H9 (cell line): ENCODE data around the gene NT5DC3. TPM values are rescaled to one million over a fixed set of nuclear protein-coding genes. Genes with fewer than 3 reads are reported as not detected.

Source experiments
- DNase-seq: peaks from one replicate; pipeline ENCODE4 v3.0.0-alpha.2; 2017
- H2AFZ ChIP-seq: one replicate; pipeline ENCODE4 v1.6.1; 2013; ENCODE audit warnings: mild to moderate bottlenecking, low read length, control low read depth, moderate library complexity
- H2AK5ac ChIP-seq: 2 replicates; pipeline ENCODE4 v1.6.1; 2013; ENCODE audit warnings: low read length, control low read depth, mixed read lengths; ENCODE audit not compliant: insufficient read length
- H2BK120ac ChIP-seq: one replicate; pipeline ENCODE4 v1.6.1; 2013; ENCODE audit warnings: low read depth, mild to moderate bottlenecking, low read length, control low read depth, inconsistent platforms; ENCODE audit not compliant: poor library complexity, severe bottlenecking
- H2BK12ac ChIP-seq: 2 replicates; pipeline ENCODE4 v1.6.1; 2013; ENCODE audit warnings: low read length, control low read depth, mixed read lengths, low read depth; ENCODE audit not compliant: insufficient read length
- H2BK15ac ChIP-seq: 2 replicates; pipeline ENCODE4 v1.6.1; 2013; ENCODE audit warnings: low read depth, low read length, control low read depth
- H2BK20ac ChIP-seq: one replicate; pipeline ENCODE4 v1.6.1; 2013; ENCODE audit warnings: low read depth, mild to moderate bottlenecking, low read length, control low read depth, inconsistent platforms; ENCODE audit not compliant: poor library complexity, severe bottlenecking
- H2BK5ac ChIP-seq: 2 replicates; pipeline ENCODE4 v1.6.1; 2013; ENCODE audit warnings: low read length, control low read depth, mixed read lengths; ENCODE audit not compliant: insufficient read length
- H3K14ac ChIP-seq: 2 replicates; pipeline ENCODE4 v1.6.1; 2013; ENCODE audit warnings: low read length, control low read depth; ENCODE audit not compliant: insufficient read depth
- H3K18ac ChIP-seq: 2 replicates; pipeline ENCODE4 v1.6.1; 2013; ENCODE audit warnings: low read depth, mild to moderate bottlenecking, mixed read lengths, low read length, control low read depth; ENCODE audit not compliant: insufficient read length
- H3K23ac ChIP-seq: 2 replicates; pipeline ENCODE4 v1.6.1; 2013; ENCODE audit warnings: low read length, control low read depth, mixed read lengths, low read depth; ENCODE audit not compliant: insufficient read length
- H3K23me2 ChIP-seq: 2 replicates; pipeline ENCODE4 v1.6.1; 2013; ENCODE audit warnings: low read depth, mild to moderate bottlenecking, mixed read lengths, low read length, control low read depth; ENCODE audit not compliant: insufficient read length, poor library complexity, severe bottlenecking
- H3K27ac ChIP-seq: 2 replicates; pipeline ENCODE4 v1.5.1; 2013; ENCODE audit warnings: low read length, control low read depth, mixed read lengths, low read depth; ENCODE audit not compliant: insufficient read length
- H3K27me3 ChIP-seq: 2 replicates; pipeline ENCODE4 v1.6.1; 2013; ENCODE audit warnings: low read length, control low read depth, inconsistent platforms; ENCODE audit not compliant: insufficient read depth
- H3K4ac ChIP-seq: 2 replicates; pipeline ENCODE4 v1.6.1; 2013; ENCODE audit warnings: low read depth, mild to moderate bottlenecking, control low read depth, inconsistent platforms, low read length, moderate library complexity
- H3K4me1 ChIP-seq: 2 replicates; pipeline ENCODE4 v1.6.1; 2013; ENCODE audit warnings: low read length, control low read depth, inconsistent platforms; ENCODE audit not compliant: insufficient read depth
- H3K4me2 ChIP-seq: 2 replicates; pipeline ENCODE4 v1.6.1; 2013; ENCODE audit warnings: low read length, control low read depth, mixed read lengths; ENCODE audit not compliant: insufficient read length, insufficient read depth
- H3K56ac ChIP-seq: 2 replicates; pipeline ENCODE4 v1.6.1; 2013; ENCODE audit warnings: low read depth, mild to moderate bottlenecking, mixed read lengths, low read length, control low read depth; ENCODE audit not compliant: insufficient read length
- H3K79me1 ChIP-seq: 2 replicates; pipeline ENCODE4 v1.6.1; 2013; ENCODE audit warnings: low read depth, mild to moderate bottlenecking, moderate library complexity, low read length, control low read depth, inconsistent platforms; ENCODE audit not compliant: insufficient read depth, poor library complexity, severe bottlenecking
- H3K79me2 ChIP-seq: 2 replicates; pipeline ENCODE4 v1.6.1; 2013; ENCODE audit warnings: low read length, control low read depth, inconsistent platforms; ENCODE audit not compliant: insufficient read depth
- H3K9ac ChIP-seq: 2 replicates; pipeline ENCODE4 v1.6.1; 2013; ENCODE audit warnings: low read length, control low read depth, mixed read lengths; ENCODE audit not compliant: insufficient read length; ENCODE audit errors: extremely low read depth
- H3K9me3 ChIP-seq: one replicate; pipeline ENCODE4 v1.6.1; 2013; ENCODE audit warnings: low read depth, low read length, inconsistent platforms; ENCODE audit not compliant: control insufficient read depth
- H3T11ph ChIP-seq: one replicate; pipeline ENCODE4 v1.6.1; 2013; ENCODE audit warnings: mild to moderate bottlenecking, low read length, control low read depth, inconsistent platforms
- H4K20me1 ChIP-seq: one replicate; pipeline ENCODE4 v1.6.1; 2013; ENCODE audit not compliant: control insufficient read depth, insufficient read length, insufficient read depth
- H4K5ac ChIP-seq: 2 replicates; pipeline ENCODE4 v1.6.1; 2013; ENCODE audit warnings: low read depth, mild to moderate bottlenecking, mixed read lengths, low read length, control low read depth; ENCODE audit not compliant: insufficient read length
- H4K8ac ChIP-seq: replicated peaks from 2 replicates; pipeline ENCODE4 v1.6.1; 2013; ENCODE audit warnings: low read length, control low read depth, mixed read lengths, low read depth; ENCODE audit not compliant: insufficient read length
- H4K91ac ChIP-seq: 2 replicates; pipeline ENCODE4 v1.6.1; 2013; ENCODE audit warnings: low read depth, mild to moderate bottlenecking, moderate library complexity, mixed read lengths, low read length, control low read depth; ENCODE audit not compliant: insufficient read length
- H3K27ac Mint-ChIP-seq, 3 experiments: 2 replicates in 2 of 3; 3 replicates in 1 of 3; pipeline ENCODE4 v1.8.0; 2020 to 2021; ENCODE audit warnings: mixed read lengths in 3 of 3, mild to moderate bottlenecking in 1 of 3, moderate library complexity in 1 of 3
- H3K27me3 Mint-ChIP-seq: 2 replicates; pipeline ENCODE4 v1.8.0; 2021; ENCODE audit warnings: low read depth, mild to moderate bottlenecking, moderate library complexity, mixed read lengths
- H3K36me3 Mint-ChIP-seq, 3 experiments: 2 replicates in 2 of 3; 3 replicates in 1 of 3; pipeline ENCODE4 v1.8.0; 2020 to 2021; ENCODE audit warnings: low read depth in 3 of 3, mixed read lengths in 3 of 3; ENCODE audit not compliant: insufficient read depth in 1 of 3
- H3K4me1 Mint-ChIP-seq, 2 experiments: 2 replicates each; pipeline ENCODE4 v1.8.0; 2020; ENCODE audit warnings: mixed read lengths in 2 of 2
- H3K4me3 Mint-ChIP-seq, 2 experiments: 2 replicates in 1 of 2; 3 replicates in 1 of 2; pipeline ENCODE4 v1.8.0; 2020 to 2021; ENCODE audit warnings: mild to moderate bottlenecking in 2 of 2, mixed read lengths in 2 of 2, moderate library complexity in 1 of 2
- H3K9me3 Mint-ChIP-seq, 2 experiments: 2 replicates in 1 of 2; 3 replicates in 1 of 2; pipeline ENCODE4 v1.8.0; 2020; ENCODE audit warnings: mild to moderate bottlenecking in 2 of 2, mixed read lengths in 2 of 2, moderate library complexity in 1 of 2
- WGBS: extraction: QIAGEN DNeasy Blood & Tissue Kit; methylation state at CpG from one replicate; pipeline ENCODE4 v1.1.7; 2013; ENCODE audit warnings: missing lambda C conversion rate, low lambda C conversion rate, mixed read lengths; ENCODE audit not compliant: insufficient read length; ENCODE audit errors: extremely low coverage; 5-methylcytosine and 5-hydroxymethylcytosine counted together
- total RNA-seq: library from RNA; stranded (reverse); gene quantifications from 2 replicates; pipeline ENCODE4 v1.2.1, GENCODE V29; 2021
- TF ChIP-seq, protein P1 (sequence below): fragments of 200-600 bp; sonication (generic); conservative IDR thresholded peaks from 3 replicates; pipeline ENCODE4 v1.8.0; 2021; ENCODE audit warnings: antibody characterized with exemption, mild to moderate bottlenecking

The NT5DC3 gene
- total RNA-seq, 1 experiment from 2014 or later: 13.6 TPM

DNA sequence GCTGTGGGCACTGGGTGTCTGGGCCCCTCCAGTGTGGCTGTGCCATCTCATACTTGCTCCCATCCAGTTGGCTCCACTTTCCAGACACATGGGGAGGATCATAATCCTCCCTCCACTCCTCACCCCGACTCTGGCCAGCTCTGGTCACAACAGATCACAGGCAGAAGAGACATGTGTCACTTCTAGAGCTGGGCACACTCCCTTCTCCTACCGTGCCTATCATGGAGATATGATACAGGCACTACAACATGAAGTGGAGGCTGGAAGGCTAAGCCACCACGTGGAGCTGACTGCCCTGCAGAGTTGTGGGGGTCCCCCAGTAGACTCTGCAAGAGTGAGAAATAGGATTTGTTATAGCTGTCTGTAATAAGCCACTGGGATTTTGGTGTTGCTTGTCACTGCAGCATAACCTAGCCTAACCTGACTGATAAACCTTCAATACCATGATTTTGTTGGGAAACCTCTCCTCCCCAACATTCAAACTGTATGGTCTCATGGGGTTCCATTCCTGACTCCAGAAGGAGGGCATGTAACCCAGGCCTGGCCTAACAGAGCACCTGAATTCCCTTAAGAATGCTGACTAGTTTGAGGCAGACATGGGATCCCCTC is 20.0 kb downstream of the NT5DC3 start:
- no peak overlapping the region for H2AFZ ChIP-seq
- no peak overlapping the region for H4K91ac ChIP-seq
- H3K9me3 ChIP-seq: no peaks in the 10 kb centered on the region
- H4K8ac ChIP-seq: no peak overlapping the region
- no peaks in the 10 kb centered on the region for H4K20me1 ChIP-seq
- H3K27ac Mint-ChIP-seq: no peak overlapping the region; a peak in 2 of 7 replicates
- H2BK12ac ChIP-seq: no peak overlapping the region
- H3K79me1 ChIP-seq: peaks cover 6% of the 10 kb centered on the region
- H3K56ac ChIP-seq: no peak overlapping the region
- no peak overlapping the region for H3K27ac ChIP-seq
- H2BK20ac ChIP-seq: no peak overlapping the region
- no peaks in the 10 kb centered on the region for H3K23me2 ChIP-seq
- H3K4me1 Mint-ChIP-seq: peaks cover 6 to 9% of the 10 kb centered on the region in 2 experiments; a peak in 3 of 4 replicates
- H4K5ac ChIP-seq: no peak overlapping the region
- H3K27me3 ChIP-seq: no peaks in the 10 kb centered on the region
- no peak overlapping the region for H3K4me3 Mint-ChIP-seq
- H3K4ac ChIP-seq: no peak overlapping the region
- H3K9me3 Mint-ChIP-seq: peaks cover 6 to 8% of the 10 kb centered on the region in 2 experiments; a peak in 3 of 5 replicates
- no peaks in the 10 kb centered on the region for H3K4me1 ChIP-seq
- no peaks in the 10 kb centered on the region for H3K27me3 Mint-ChIP-seq
- H2AK5ac ChIP-seq: no peak overlapping the region
- no peak overlapping the region for H3K4me2 ChIP-seq
- no peak overlapping the region for H3K14ac ChIP-seq
- peaks cover 5% of the 10 kb centered on the region; the same call in 1 of the 2 replicates for H3K79me2 ChIP-seq
- TF ChIP-seq, protein P1, sequence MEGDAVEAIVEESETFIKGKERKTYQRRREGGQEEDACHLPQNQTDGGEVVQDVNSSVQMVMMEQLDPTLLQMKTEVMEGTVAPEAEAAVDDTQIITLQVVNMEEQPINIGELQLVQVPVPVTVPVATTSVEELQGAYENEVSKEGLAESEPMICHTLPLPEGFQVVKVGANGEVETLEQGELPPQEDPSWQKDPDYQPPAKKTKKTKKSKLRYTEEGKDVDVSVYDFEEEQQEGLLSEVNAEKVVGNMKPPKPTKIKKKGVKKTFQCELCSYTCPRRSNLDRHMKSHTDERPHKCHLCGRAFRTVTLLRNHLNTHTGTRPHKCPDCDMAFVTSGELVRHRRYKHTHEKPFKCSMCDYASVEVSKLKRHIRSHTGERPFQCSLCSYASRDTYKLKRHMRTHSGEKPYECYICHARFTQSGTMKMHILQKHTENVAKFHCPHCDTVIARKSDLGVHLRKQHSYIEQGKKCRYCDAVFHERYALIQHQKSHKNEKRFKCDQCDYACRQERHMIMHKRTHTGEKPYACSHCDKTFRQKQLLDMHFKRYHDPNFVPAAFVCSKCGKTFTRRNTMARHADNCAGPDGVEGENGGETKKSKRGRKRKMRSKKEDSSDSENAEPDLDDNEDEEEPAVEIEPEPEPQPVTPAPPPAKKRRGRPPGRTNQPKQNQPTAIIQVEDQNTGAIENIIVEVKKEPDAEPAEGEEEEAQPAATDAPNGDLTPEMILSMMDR: no peak
- H3K18ac ChIP-seq: no peak overlapping the region
- H3K23ac ChIP-seq: no peak overlapping the region
- no peak overlapping the region for H2BK120ac ChIP-seq
- no peak overlapping the region for H2BK15ac ChIP-seq
- no peak overlapping the region for H3K9ac ChIP-seq
- no peak overlapping the region for H3T11ph ChIP-seq
- H3K36me3 Mint-ChIP-seq: peaks cover 8 to 15% (median 11%) of the 10 kb centered on the region in 3 experiments
- WGBS: no CpG with 5 or more reads among the region's 3 CpGs
- DNase-seq: no peak
- no peak overlapping the region for H2BK5ac ChIP-seq
